Adrenal gland (tissue), 12 donors: ENCODE results near the gene ATP5MC3. TPM values are rescaled to one million over a fixed set of nuclear protein-coding genes. Genes with fewer than 3 reads are reported as not detected.

Source experiments
- DNase-seq, 7 donors: peaks; one replicate each; pipeline ENCODE4 v3.0.0-alpha.2; 2019 to 2020
- H3K27ac ChIP-seq, 5 donors: fragments of 200-600 bp; sonication (generic) in 4 of 5; 1 replicate in 3 of 5; 2 replicates in 2 of 5; pipeline versions ENCODE4 v1.5.1 to v1.8.0; 2016 to 2020; ENCODE audit warnings: mild to moderate bottlenecking in 1 of 5
- H3K27me3 ChIP-seq: fragments of 200-600 bp; 2 replicates; pipeline ENCODE4 v1.8.0; 2021
- H3K36me3 ChIP-seq, 2 donors: fragments of 200-600 bp; replicated peaks in 1 of 2; 1 replicate in 1 of 2; 2 replicates in 1 of 2; pipeline versions ENCODE4 v1.5.1 to v1.8.0; 2018 to 2022
- H3K4me1 ChIP-seq, 2 donors: fragments of 200-600 bp; replicated peaks in 1 of 2; 1 replicate in 1 of 2; 2 replicates in 1 of 2; pipeline versions ENCODE4 v1.5.1 to v1.8.0; 2018 to 2021
- H3K4me3 ChIP-seq, 4 donors: fragments of 200-600 bp; sonication (generic) in 3 of 4; one replicate each; pipeline ENCODE4 v1.5.1; 2016 to 2018
- H3K9me3 ChIP-seq, 3 donors: fragments of 200-600 bp; sonication (generic) in 1 of 3; replicated peaks in 1 of 3; 1 replicate in 2 of 3; 2 replicates in 1 of 3; pipeline versions ENCODE4 v1.5.1 to v1.8.0; 2016 to 2021
- CTCF ChIP-seq, 6 experiments: fragments of 450-650 bp in 4 of 6; fragments of 200-600 bp in 2 of 6; sonication (generic) in 1 of 6; IDR thresholded peaks; 1 replicate in 5 of 6; 2 replicates in 1 of 6; pipeline versions ENCODE4 v1.5.1 to v1.8.0; 2016 to 2021; ENCODE audit warnings: antibody characterized with exemption in 6 of 6, mild to moderate bottlenecking in 2 of 6, moderate library complexity in 1 of 6
- POLR2A ChIP-seq, 2 donors: fragments of 450-650 bp; IDR thresholded peaks; one replicate each; pipeline ENCODE4 v1.6.1; 2017; ENCODE audit warnings: antibody characterized with exemption in 2 of 2, mild to moderate bottlenecking in 2 of 2, moderate library complexity in 1 of 2
- WGBS, 4 donors: extraction: QIAGEN DNeasy Blood & Tissue Kit in 2 of 4; methylation state at CpG; one replicate each; pipeline versions ENCODE4 v1.1.5 to v1.1.7; 2013 to 2017; 5-methylcytosine and 5-hydroxymethylcytosine counted together
- intact Hi-C, 2 donors: fragments of 100-400 bp; cut with DNase I; formaldehyde crosslinking; loops; one replicate each; pipeline versions ENCODE4 v1.14.1 to v1.15.0; 2022 to 2023
- polyA plus RNA-seq, 3 donors: library from polyadenylated mRNA; stranded (reverse); fragments of 200-250 nt in 2 of 3; fragments of 350-450 nt in 1 of 3; fragmentation: Illumina TruSeq in 1 of 3; extraction: RNeasy Lipid Tissue Mini Kit (QIAGEN cat#74804) in 1 of 3; gene quantifications; one replicate each; pipeline ENCODE4 v1.2.3, GENCODE V29; 2013 to 2014
- total RNA-seq, 9 donors: library from RNA; depleted of rRNA in 4 of 9; stranded (reverse); fragments of >200 nt in 4 of 9; fragments of 120-200 nt in 1 of 9; fragmentation: NEBNext Ultra II Directional in 1 of 9; extraction: Animal tissue kit (Norgen Biotek cat#: 25700) in 1 of 9; gene quantifications; one replicate each; pipeline versions ENCODE4 v1.1.0 to v1.2.4, GENCODE V29; 2013 to 2023
- donor health status: healthy with polysubstance abuse.
- donor health status: Bipolar disorder and iron deficiency.
- donor health status: DM: yes; HTN: yes; CAD: no.
- donor health status: DM: no; HTN: no; CAD: no.
- donor health status: DM: no; HTN: no; CAD: no.
- donor health status: DM: yes; HTN: yes; CAD: no.

Gene ATP5MC3
- total and polyA plus RNA-seq, 12 donors: 100 to 273 (median 189) TPM

GRCh38 chr2:175169191-175169590 lies 12.3 kb downstream of the ATP5MC3 start:
- intact Hi-C loops: no loop called here
- Histone ChIP-seq H3K36me3 (no peaks in the 10 kb centered on the region), H3K27ac (no peak overlapping the region), H3K27me3 (no peaks in the 10 kb centered on the region), H3K4me3 (peak overlapping the region in 1 of 4 donors; percentile 82), H3K4me1 (peaks cover 9 to 23% of the 10 kb centered on the region in 2 donors), H3K9me3 (no peaks in the 10 kb centered on the region)
- no peak for DNase-seq
- TF ChIP-seq CTCF (IDR thresholded peaks at IDR 0.05): no peak
- TF ChIP-seq POLR2A (IDR thresholded peaks at IDR 0.05): no peak
- 49 to 55% (median 53%) methylated on average over 3 of the region's 3 CpGs for WGBS, 4 donors

- Histone ChIP-seq H3K27ac (peak overlapping the region; percentile 50 to 98 (median 93)), H3K9me3 (no peaks in the 10 kb centered on the region), H3K36me3 (no peaks in the 10 kb centered on the region), H3K27me3 (no peaks in the 10 kb centered on the region), H3K4me3 (peak overlapping the region in 3 of 4 donors; percentile 34 to 82 (median 44)), H3K4me1 (peaks cover 9 to 23% of the 10 kb centered on the region in 2 donors)
- intact Hi-C loops: no loop called here
- WGBS, 4 donors: 0 to 1% (median 0%) methylated on average over 11 of the region's 11 CpGs
- no peak for DNase-seq
- TF ChIP-seq CTCF (IDR thresholded peaks at IDR 0.05): no peak
- peak in 1 of 2 donors; percentile 53 for TF ChIP-seq POLR2A (IDR thresholded peaks at IDR 0.05)
These were observed 13.0 kb downstream of the ATP5MC3 start for GRCh38 chr2:175168564-175168945.

GRCh38 chr2:175167792-175168563 lies 13.5 kb downstream of the ATP5MC3 start, which contains the start of gene ATF2:
TSS of gene ATF2 (minus strand) at chr2:175168203. CDS start at chr2:175136443, 31,760 bp downstream.
- peak; percentile 46 to 89 for TF ChIP-seq POLR2A (IDR thresholded peaks at IDR 0.05)
- TF ChIP-seq CTCF (IDR thresholded peaks at IDR 0.05): peak in 2 of 6 experiments; percentile 23 to 28
- WGBS, 4 donors: 0 to 1% (median 0%) methylated on average over 33 to 56 of the region's 56 CpGs
- H3K9me3 ChIP-seq: no peaks in the 10 kb centered on the region
- intact Hi-C loops: no loop called here
- DNase-seq: peak; percentile 98 to 100 (median 100)
- H3K4me1 ChIP-seq: peaks cover 9 to 26% of the 10 kb centered on the region in 2 donors
- H3K36me3 ChIP-seq: no peaks in the 10 kb centered on the region
- H3K27me3 ChIP-seq: no peaks in the 10 kb centered on the region
- peak within 1 kb of the TSS; percentile 51 to 99 (median 76) for H3K4me3 ChIP-seq
- H3K27ac ChIP-seq: peak within 1 kb of the TSS; percentile 93 to 99 (median 95)

GRCh38 chr2:175167076-175167791 lies 14.3 kb downstream of the ATP5MC3 start:
- Histone ChIP-seq H3K4me3 (peak overlapping the region; percentile 51 to 99 (median 76)), H3K27ac (peak overlapping the region; percentile 93 to 99 (median 95)), H3K36me3 (no peaks in the 10 kb centered on the region), H3K4me1 (peaks cover 9 to 26% of the 10 kb centered on the region in 2 donors), H3K27me3 (no peaks in the 10 kb centered on the region), H3K9me3 (no peaks in the 10 kb centered on the region)
- DNase-seq: peak in 6 of 7 donors; percentile 45 to 70 (median 54)
- WGBS, 4 donors: 0 to 1% (median 0%) methylated on average over 13 to 32 of the region's 32 CpGs
- TF ChIP-seq POLR2A (IDR thresholded peaks at IDR 0.05) (no peak), CTCF (IDR thresholded peaks at IDR 0.05) (no peak)
- intact Hi-C loops: no loop called here
